IMR-90 (cell line): ENCODE measurements around the gene MGA. TPM values are rescaled to one million over a fixed set of nuclear protein-coding genes. Genes with fewer than 3 reads are reported as not detected.
A peak's percentile ranks its signal among the peaks of the same experiment; 100 is the strongest.

Experiments
- ATAC-seq: fragments of 200-7000 bp; cut with Tn5 transposase; 2 replicates; pipeline ENCODE4 v1.9.1; 2020; ENCODE audit warnings: low read depth, mild to moderate bottlenecking, moderate library complexity
- BruUV-seq: library from RNA; stranded (reverse); fragments of 400-500 nt; replicated peaks from 2 replicates; lab custom pipeline; 2021; lab: Mats Ljungman, UMichigan
- CTCF ChIA-PET: fragments of 300-600 bp; formaldehyde crosslinking; extraction: SDS; loops from one replicate; lab custom pipeline; 2021; ENCODE audit warnings: antibody characterized with exemption; lab: Yijun Ruan, JAX
- POLR2A ChIA-PET: fragments of 300-600 bp; sonication (Branson Sonifier 250); formaldehyde crosslinking; loops from one replicate; lab custom pipeline; 2022; ENCODE audit warnings: antibody characterized with exemption; ENCODE audit not compliant: unreplicated experiment; lab: Charles Lee
- DNase-seq: peaks from one replicate; pipeline ENCODE4 v3.0.0; 2013
- H2AFZ ChIP-seq: replicated peaks from 2 replicates; pipeline ENCODE3; 2013; ENCODE audit warnings: low read length, mild to moderate bottlenecking; ENCODE audit not compliant: poor library complexity
- H2AK5ac ChIP-seq: 2 replicates; pipeline ENCODE4 v1.6.1; 2013; ENCODE audit warnings: low read depth, low read length, inconsistent platforms
- H2AK9ac ChIP-seq: replicated peaks from 2 replicates; pipeline ENCODE3; 2013; ENCODE audit warnings: mild to moderate bottlenecking, low read depth, low read length, moderate library complexity; ENCODE audit not compliant: poor library complexity
- H2BK120ac ChIP-seq: 2 replicates; pipeline ENCODE4 v1.6.1; 2013; ENCODE audit warnings: low read depth, low read length, inconsistent platforms
- H2BK15ac ChIP-seq: 3 replicates; pipeline ENCODE4 v1.6.1; 2013; ENCODE audit warnings: low read depth, low read length, inconsistent platforms
- H2BK20ac ChIP-seq: 2 replicates; pipeline ENCODE4 v1.6.1; 2013; ENCODE audit warnings: low read depth, mild to moderate bottlenecking, inconsistent platforms, low read length, moderate library complexity
- H2BK5ac ChIP-seq: 2 replicates; pipeline ENCODE4 v1.6.1; 2013; ENCODE audit warnings: mild to moderate bottlenecking, low read depth, low read length, inconsistent platforms; ENCODE audit not compliant: poor library complexity, severe bottlenecking
- H3K14ac ChIP-seq: replicated peaks from 2 replicates; pipeline ENCODE4 v1.6.1; 2013; ENCODE audit warnings: low read depth, low read length, inconsistent platforms
- H3K18ac ChIP-seq: 2 replicates; pipeline ENCODE4 v1.6.1; 2013; ENCODE audit warnings: low read depth, low read length, control low read depth
- H3K23ac ChIP-seq: 2 replicates; pipeline ENCODE4 v1.6.1; 2013; ENCODE audit warnings: low read depth, low read length, inconsistent platforms
- H3K27ac ChIP-seq: 2 replicates; pipeline ENCODE4 v1.5.1; 2013; ENCODE audit warnings: mild to moderate bottlenecking, control low read depth, low read length; ENCODE audit not compliant: insufficient read depth
- H3K27me3 ChIP-seq: 2 replicates; pipeline ENCODE4 v1.6.1; 2013; ENCODE audit warnings: low read length; ENCODE audit not compliant: control insufficient read depth, insufficient read depth
- H3K36me3 ChIP-seq: 2 replicates; pipeline ENCODE4 v1.6.1; 2013; ENCODE audit warnings: low read length, mixed read lengths; ENCODE audit not compliant: control insufficient read depth, insufficient read depth
- H3K4ac ChIP-seq: 2 replicates; pipeline ENCODE4 v1.6.1; 2013; ENCODE audit warnings: low read depth, low read length, inconsistent platforms
- H3K4me1 ChIP-seq: 2 replicates; pipeline ENCODE4 v1.6.1; 2013; ENCODE audit warnings: low read length, mixed read lengths; ENCODE audit not compliant: control insufficient read depth, insufficient read depth
- H3K4me2 ChIP-seq: 2 replicates; pipeline ENCODE4 v1.6.1; 2013; ENCODE audit warnings: low read depth, mild to moderate bottlenecking, control low read depth, low read length, moderate library complexity
- H3K4me3 ChIP-seq: 2 replicates; pipeline ENCODE4 v1.5.1; 2013; ENCODE audit warnings: low read depth, mild to moderate bottlenecking, control low read depth, low read length, moderate library complexity; ENCODE audit not compliant: insufficient read depth
- H3K56ac ChIP-seq: 2 replicates; pipeline ENCODE4 v1.6.1; 2013; ENCODE audit warnings: low read length, inconsistent platforms; ENCODE audit not compliant: insufficient read depth; ENCODE audit errors: extremely low read depth
- H3K79me1 ChIP-seq, 2 experiments: 2 replicates each; pipeline ENCODE4 v1.6.1; 2013; ENCODE audit warnings: low read length in 2 of 2, inconsistent platforms in 1 of 2, low read depth in 1 of 2
- H3K9ac ChIP-seq: 2 replicates; pipeline ENCODE4 v1.6.1; 2013; ENCODE audit warnings: low read depth, low read length, control low read depth
- H3K9me1 ChIP-seq: 2 replicates; pipeline ENCODE4 v1.6.1; 2013; ENCODE audit warnings: low read length, inconsistent platforms; ENCODE audit not compliant: insufficient read depth
- H3K9me3 ChIP-seq: 2 replicates; pipeline ENCODE4 v1.6.1; 2013; ENCODE audit warnings: low read length; ENCODE audit not compliant: control insufficient read depth, insufficient read depth
- H4K20me1 ChIP-seq: 2 replicates; pipeline ENCODE4 v1.6.1; 2013; ENCODE audit warnings: low read length, inconsistent platforms; ENCODE audit not compliant: insufficient read depth
- H4K5ac ChIP-seq: 2 replicates; pipeline ENCODE4 v1.6.1; 2013; ENCODE audit warnings: mild to moderate bottlenecking, low read depth, low read length, control low read depth
- H4K8ac ChIP-seq, 2 experiments: 2 replicates each; pipeline ENCODE4 v1.6.1; 2013; ENCODE audit warnings: low read depth in 2 of 2, low read length in 2 of 2, control low read depth in 1 of 2, inconsistent platforms in 1 of 2
- H4K91ac ChIP-seq: 2 replicates; pipeline ENCODE4 v1.6.1; 2013; ENCODE audit warnings: low read depth, low read length, inconsistent platforms; ENCODE audit not compliant: insufficient read depth
- BHLHE40 ChIP-seq: fragments of 150-350 bp; IDR thresholded peaks from 2 replicates; pipeline ENCODE4 v1.6.1; 2016; ENCODE audit warnings: mild to moderate bottlenecking, low read depth, low read length
- CHD1 ChIP-seq: IDR thresholded peaks from 2 replicates; pipeline ENCODE4 v1.6.1; 2012; ENCODE audit warnings: low read depth, low read length, improper control_type of control experiment
- FOS ChIP-seq: fragments of 150-350 bp; IDR thresholded peaks from 2 replicates; pipeline ENCODE4 v1.6.1; 2016; ENCODE audit warnings: low read depth, low read length
- MAFK ChIP-seq: IDR thresholded peaks from 2 replicates; pipeline ENCODE4 v1.6.1; 2012; ENCODE audit warnings: low read depth, low read length, improper control_type of control experiment
- MXI1 ChIP-seq: IDR thresholded peaks from 2 replicates; pipeline ENCODE4 v1.6.1; 2012; ENCODE audit warnings: low read depth, mild to moderate bottlenecking, low read length, moderate library complexity, borderline replicate concordance
- RAD21 ChIP-seq: IDR thresholded peaks from 2 replicates; pipeline ENCODE4 v1.6.1; 2012; ENCODE audit warnings: low read length, improper control_type of control experiment
- RCOR1 ChIP-seq: IDR thresholded peaks from 2 replicates; pipeline ENCODE4 v1.6.1; 2012; ENCODE audit warnings: mild to moderate bottlenecking, low read length, improper control_type of control experiment; ENCODE audit not compliant: insufficient replicate concordance
- RFX5 ChIP-seq: IDR thresholded peaks from 2 replicates; pipeline ENCODE4 v1.8.0; 2012; ENCODE audit warnings: low read depth, mild to moderate bottlenecking, low read length, moderate library complexity
- SMC3 ChIP-seq: fragments of 150-350 bp; IDR thresholded peaks from 2 replicates; pipeline ENCODE4 v1.6.1; 2016; ENCODE audit warnings: low read depth, mild to moderate bottlenecking, antibody characterized with exemption, low read length, moderate library complexity
- WGBS, 2 experiments: methylation state at CpG; one replicate each; pipeline versions ENCODE4 v1.1.5 to v1.1.7; 2013; ENCODE audit warnings: missing lambda C conversion rate in 2 of 2; ENCODE audit not compliant: insufficient read length in 1 of 2; ENCODE audit errors: extremely low coverage in 2 of 2; 5-methylcytosine and 5-hydroxymethylcytosine counted together
- dilution Hi-C: fragments of 300-500 bp; cut with HindIII; formaldehyde crosslinking; loops from one replicate; pipeline ENCODE4 v1.14.3; 2018; ENCODE audit warnings: low sequenced_read_pairs; ENCODE audit not compliant: unreplicated experiment
- in situ Hi-C: fragments of 300-500 bp; cut with MboI; formaldehyde crosslinking; loops from 3 replicates; pipeline ENCODE4 v1.14.3; 2019; ENCODE audit warnings: low sequenced_read_pairs, inconsistent platforms, mixed read lengths
- intact Hi-C: fragments of 100-400 bp; cut with micrococcal nuclease; formaldehyde crosslinking; loops from 2 replicates; pipeline ENCODE4 v1.10.0; 2022
- polyA plus RNA-seq, 3 experiments: library from polyadenylated mRNA; depleted of rRNA; stranded (reverse); fragments of >200 nt; gene quantifications; 2 replicates each; pipeline ENCODE4 v1.2.3, GENCODE V29; 2012; ENCODE audit warnings: low replicate concordance in 1 of 3
- total RNA-seq: library from RNA; depleted of rRNA; stranded (reverse); fragments of >200 nt; gene quantifications from 2 replicates; pipeline ENCODE4 v1.2.3, GENCODE V29; 2012
- TF ChIP-seq, protein P1 (sequence below): conservative IDR thresholded peaks from 2 replicates; pipeline ENCODE4 v1.5.1; 2012; ENCODE audit warnings: mild to moderate bottlenecking, low read depth, low read length, improper control_type of control experiment

Gene MGA
- total and polyA plus RNA-seq, 2 of the 4 experiments (the other 2 are of a cell fraction), result 3.2 to 38.0 TPM

DNA sequence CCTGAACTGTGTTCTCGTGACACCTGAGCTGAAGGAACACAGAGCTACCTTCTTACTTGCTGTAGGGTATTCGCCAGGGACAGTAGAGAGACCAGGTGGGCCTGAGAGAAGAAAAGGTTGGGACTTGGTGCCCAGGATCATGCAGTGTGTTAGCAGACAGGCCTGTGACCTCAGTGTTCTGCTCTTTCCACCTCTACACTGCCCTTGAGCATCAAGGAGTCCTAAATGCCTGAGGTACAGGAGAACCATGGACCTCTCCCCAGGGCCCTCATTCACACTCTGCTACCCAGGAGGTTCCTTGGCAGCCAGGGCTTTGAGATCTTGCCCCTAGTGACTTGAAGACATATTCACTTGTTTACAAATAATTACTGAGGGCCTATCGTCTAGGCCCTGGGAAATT lies 145.5 kb downstream of the MGA start:
- Histone ChIP-seq H3K23ac (peak overlapping the region; percentile 52; the same call in 1 of the 2 replicates), H3K27me3 (no peaks in the 10 kb centered on the region), H2AK5ac (no peak overlapping the region), H2BK15ac (no peak overlapping the region), H3K36me3 (0 out of 2 replicates have a peak, but pooled peaks cover 3% of the 10 kb centered on the region), H4K91ac (no peak overlapping the region), H3K9me3 (no peaks in the 10 kb centered on the region), H3K4me1 (peaks cover 3% of the 10 kb centered on the region), H2BK5ac (no peak overlapping the region), H3K4me2 (no peak overlapping the region), H3K56ac (no peak overlapping the region), H2BK20ac (no peak overlapping the region), H3K79me1 (peaks cover 26 to 69% of the 10 kb centered on the region in 2 experiments), H2AFZ (no peak overlapping the region), H3K4ac (no peak overlapping the region), H3K9me1 (peaks cover 24% of the 10 kb centered on the region), H3K27ac (no peak overlapping the region), H4K20me1 (0 out of 2 replicates have a peak, but pooled peaks cover 3% of the 10 kb centered on the region), H3K4me3 (no peak overlapping the region), H4K5ac (no peak overlapping the region), H3K9ac (no peak overlapping the region), H4K8ac (no peak overlapping the region), H3K14ac (no peak overlapping the region), H2AK9ac (no peak overlapping the region), H2BK120ac (no peak overlapping the region), H3K18ac (no peak overlapping the region)
- intact Hi-C loops (no loop called here), in situ Hi-C loops (no loop called here), dilution Hi-C loops (no loop called here)
- TF ChIP-seq RCOR1 (no peak), BHLHE40 (no peak), MAFK (no peak), CHD1 (no peak), RAD21 (no peak), FOS (no peak), RFX5 (no peak), MXI1 (no peak), SMC3 (no peak)
- TF ChIP-seq, protein P1, sequence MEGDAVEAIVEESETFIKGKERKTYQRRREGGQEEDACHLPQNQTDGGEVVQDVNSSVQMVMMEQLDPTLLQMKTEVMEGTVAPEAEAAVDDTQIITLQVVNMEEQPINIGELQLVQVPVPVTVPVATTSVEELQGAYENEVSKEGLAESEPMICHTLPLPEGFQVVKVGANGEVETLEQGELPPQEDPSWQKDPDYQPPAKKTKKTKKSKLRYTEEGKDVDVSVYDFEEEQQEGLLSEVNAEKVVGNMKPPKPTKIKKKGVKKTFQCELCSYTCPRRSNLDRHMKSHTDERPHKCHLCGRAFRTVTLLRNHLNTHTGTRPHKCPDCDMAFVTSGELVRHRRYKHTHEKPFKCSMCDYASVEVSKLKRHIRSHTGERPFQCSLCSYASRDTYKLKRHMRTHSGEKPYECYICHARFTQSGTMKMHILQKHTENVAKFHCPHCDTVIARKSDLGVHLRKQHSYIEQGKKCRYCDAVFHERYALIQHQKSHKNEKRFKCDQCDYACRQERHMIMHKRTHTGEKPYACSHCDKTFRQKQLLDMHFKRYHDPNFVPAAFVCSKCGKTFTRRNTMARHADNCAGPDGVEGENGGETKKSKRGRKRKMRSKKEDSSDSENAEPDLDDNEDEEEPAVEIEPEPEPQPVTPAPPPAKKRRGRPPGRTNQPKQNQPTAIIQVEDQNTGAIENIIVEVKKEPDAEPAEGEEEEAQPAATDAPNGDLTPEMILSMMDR, result no peak
- no TSS peak for BruUV-seq
- CTCF ChIA-PET, result interaction anchor here (0.6 kb wide), 1 partner anchor 33 kb away, joined by 4 read pairs; no protein-coding TSS in a partner anchor
- POLR2A ChIA-PET, result no interaction called here
- WGBS, 2 experiments, result no CpG with 5 or more reads among the region's 3 CpGs
- no peak for DNase-seq
- no peak for ATAC-seq
